Karpas-422 (cell line): ENCODE measurements around the gene ISCU. TPM values are rescaled to one million over a fixed set of nuclear protein-coding genes. Genes with fewer than 3 reads are reported as not detected.
"Not testable (repeated sequence)": the region's sequence is repeated elsewhere in the genome, so short reads cannot be mapped to it uniquely, and the experiment has no call there.

Experiments
- DNase-seq: peaks from one replicate; pipeline ENCODE4 v3.0.0-alpha.2; 2015
- H2AFZ ChIP-seq: fragments of 200-600 bp; sonication (generic); 2 replicates; pipeline ENCODE4 v1.6.1; 2014; ENCODE audit warnings: antibody characterized with exemption, low read length, mixed read lengths
- H3K27ac ChIP-seq: fragments of 200-600 bp; sonication (generic); 2 replicates; pipeline ENCODE4 v1.5.1; 2014; ENCODE audit warnings: mild to moderate bottlenecking, low read length, moderate library complexity
- H3K27me3 ChIP-seq: fragments of 200-600 bp; sonication (generic); 2 replicates; pipeline ENCODE4 v1.6.1; 2014; ENCODE audit warnings: low read length, mixed read lengths
- H3K36me3 ChIP-seq: fragments of 200-600 bp; sonication (generic); 2 replicates; pipeline ENCODE4 v1.6.1; 2014; ENCODE audit warnings: low read length, mixed read lengths; ENCODE audit not compliant: insufficient read depth
- H3K4me1 ChIP-seq: fragments of 200-600 bp; sonication (generic); 2 replicates; pipeline ENCODE4 v1.6.1; 2014; ENCODE audit warnings: mild to moderate bottlenecking, low read length, mixed read lengths
- H3K4me2 ChIP-seq: fragments of 200-600 bp; sonication (generic); 2 replicates; pipeline ENCODE4 v1.6.1; 2014; ENCODE audit warnings: low read length, low read depth, mild to moderate bottlenecking; ENCODE audit not compliant: poor library complexity, severe bottlenecking
- H3K4me3 ChIP-seq: fragments of 200-600 bp; sonication (generic); 2 replicates; pipeline ENCODE4 v1.5.1; 2014; ENCODE audit warnings: mild to moderate bottlenecking, antibody characterized with exemption, low read length, mixed read lengths
- H3K79me2 ChIP-seq: fragments of 200-600 bp; sonication (generic); 2 replicates; pipeline ENCODE4 v1.6.1; 2014; ENCODE audit warnings: mild to moderate bottlenecking, low read length, mixed read lengths
- H3K9ac ChIP-seq: fragments of 200-600 bp; sonication (generic); 2 replicates; pipeline ENCODE4 v1.6.0; 2014; ENCODE audit warnings: low read length
- H3K9me2 ChIP-seq: fragments of 200-600 bp; sonication (generic), shearing (Covaris generic); replicated peaks from 2 replicates; pipeline ENCODE4 v1.6.0; 2014; ENCODE audit warnings: mild to moderate bottlenecking, low read length, moderate library complexity; ENCODE audit not compliant: insufficient read depth
- H3K9me3 ChIP-seq: fragments of 300-700, 200-600 bp; sonication (generic); 2 replicates; pipeline ENCODE4 v1.6.1; 2014; ENCODE audit warnings: low read length, mixed read lengths
- H4K20me1 ChIP-seq: fragments of 200-600 bp; sonication (generic); 2 replicates; pipeline ENCODE4 v1.6.1; 2014; ENCODE audit warnings: mild to moderate bottlenecking, antibody characterized with exemption, low read length, low read depth; ENCODE audit not compliant: insufficient read depth
- total RNA-seq: library from RNA; depleted of rRNA; stranded (reverse); fragments of >200 nt; shearing (Covaris generic); gene quantifications from 2 replicates; pipeline ENCODE4 v1.2.3, GENCODE V29; 2014; ENCODE audit warnings: low replicate concordance

The ISCU gene
- total RNA-seq, 1 experiment from 2014 or later = 102 TPM

DNA sequence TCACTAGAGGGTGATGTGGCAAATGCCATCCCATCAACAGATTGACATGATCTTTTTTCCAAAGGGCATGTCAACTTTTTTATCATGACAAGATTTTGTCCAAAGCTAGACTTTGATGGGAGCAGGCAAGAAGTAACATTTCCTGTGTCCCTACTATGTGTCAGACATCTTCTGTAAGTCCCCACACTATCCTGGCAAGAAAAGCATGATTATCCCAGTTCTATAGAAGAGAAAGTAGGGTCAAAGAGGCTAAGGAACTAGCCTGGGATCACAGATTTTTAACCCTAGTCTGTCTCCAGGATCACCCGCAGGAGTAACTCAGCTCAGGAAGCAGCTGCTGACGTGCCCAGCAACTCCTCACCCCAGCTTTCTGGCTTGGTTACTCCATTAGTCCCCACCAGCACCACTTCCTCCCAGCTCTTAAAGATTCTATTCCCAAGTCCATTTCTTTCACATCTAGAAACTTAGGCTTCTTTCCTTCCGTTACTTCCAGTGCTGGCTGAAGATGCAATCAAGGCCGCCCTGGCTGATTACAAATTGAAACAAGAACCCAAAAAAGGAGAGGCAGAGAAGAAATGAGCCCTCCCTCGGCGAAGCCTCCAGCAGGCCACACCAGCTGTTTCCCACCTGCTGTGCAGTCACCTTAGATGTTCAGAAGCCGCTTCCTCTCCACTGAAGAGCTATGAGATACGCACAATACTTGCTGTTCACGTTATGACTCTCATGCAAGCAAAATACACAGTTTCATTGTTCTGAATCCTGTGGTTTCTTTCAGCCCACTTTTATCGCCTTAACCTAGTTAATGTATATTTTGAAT is 6.2 kb downstream of the ISCU start:
- Histone ChIP-seq H3K27ac (no peak overlapping the region), H3K4me2 (no peak overlapping the region), H3K9me3 (no peaks in the 10 kb centered on the region), H4K20me1 (no peaks in the 10 kb centered on the region), H2AFZ (no peak overlapping the region), H3K79me2 (peaks cover 9% of the 10 kb centered on the region), H3K36me3 (peaks cover 32% of the 10 kb centered on the region), H3K4me3 (no peak overlapping the region), H3K27me3 (no peaks in the 10 kb centered on the region), H3K9ac (no peak overlapping the region), H3K4me1 (peaks cover 50% of the 10 kb centered on the region), H3K9me2 (no peaks in the 10 kb centered on the region)
- DNase-seq = no peak

DNA sequence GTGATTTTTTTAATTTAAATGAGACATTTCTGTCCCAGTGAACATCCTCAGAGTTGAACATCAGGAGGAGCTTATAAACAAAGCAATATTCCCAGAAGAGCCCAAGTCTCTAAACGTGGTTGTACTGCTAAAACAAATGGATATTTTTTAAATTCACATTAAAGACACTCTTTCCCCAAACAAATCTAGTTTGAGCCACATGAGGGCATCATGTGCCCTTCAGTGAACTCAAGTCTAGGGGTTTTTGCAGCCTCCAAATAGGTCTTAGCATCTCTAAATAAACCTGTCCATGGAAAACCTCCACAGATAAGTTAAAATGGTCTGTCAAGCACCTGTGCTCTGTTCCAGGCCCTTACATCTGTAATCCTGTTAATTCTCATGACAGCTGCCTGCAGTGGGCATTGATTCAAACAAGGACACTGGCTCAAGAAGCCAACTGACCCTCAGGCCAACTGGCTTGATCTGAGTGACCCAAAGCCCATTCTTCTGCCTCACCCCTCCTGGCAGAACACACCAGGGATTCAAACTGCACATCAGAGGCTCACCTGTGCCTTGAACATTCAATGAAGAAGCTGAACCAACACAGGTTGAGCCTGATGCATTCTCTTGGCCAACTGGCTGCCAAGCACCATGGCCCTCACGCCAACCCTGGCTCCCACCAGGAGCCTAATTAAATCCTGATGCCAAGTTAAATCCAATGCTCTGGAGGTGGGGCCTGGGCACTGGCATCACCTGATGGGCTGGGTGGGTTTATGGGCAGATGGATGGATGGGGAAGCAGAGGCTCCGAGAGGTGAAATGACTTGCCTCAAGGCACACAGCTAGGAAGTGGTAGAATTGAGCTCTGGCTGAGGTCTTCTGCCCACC is 8.6 kb downstream of the ISCU start:
- H3K4me3 ChIP-seq = no peak overlapping the region
- peaks cover 26% of the 10 kb centered on the region for H3K36me3 ChIP-seq
- H4K20me1 ChIP-seq = no peaks in the 10 kb centered on the region
- no peak overlapping the region for H2AFZ ChIP-seq
- no peak overlapping the region for H3K27ac ChIP-seq
- H3K9me2 ChIP-seq = no peaks in the 10 kb centered on the region
- H3K9me3 ChIP-seq = no peaks in the 10 kb centered on the region
- H3K79me2 ChIP-seq = no peaks in the 10 kb centered on the region
- H3K4me2 ChIP-seq = no peak overlapping the region
- peak; percentile 69 for DNase-seq
- H3K4me1 ChIP-seq = peaks cover 27% of the 10 kb centered on the region
- no peaks in the 10 kb centered on the region for H3K27me3 ChIP-seq
- H3K9ac ChIP-seq = no peak overlapping the region

DNA sequence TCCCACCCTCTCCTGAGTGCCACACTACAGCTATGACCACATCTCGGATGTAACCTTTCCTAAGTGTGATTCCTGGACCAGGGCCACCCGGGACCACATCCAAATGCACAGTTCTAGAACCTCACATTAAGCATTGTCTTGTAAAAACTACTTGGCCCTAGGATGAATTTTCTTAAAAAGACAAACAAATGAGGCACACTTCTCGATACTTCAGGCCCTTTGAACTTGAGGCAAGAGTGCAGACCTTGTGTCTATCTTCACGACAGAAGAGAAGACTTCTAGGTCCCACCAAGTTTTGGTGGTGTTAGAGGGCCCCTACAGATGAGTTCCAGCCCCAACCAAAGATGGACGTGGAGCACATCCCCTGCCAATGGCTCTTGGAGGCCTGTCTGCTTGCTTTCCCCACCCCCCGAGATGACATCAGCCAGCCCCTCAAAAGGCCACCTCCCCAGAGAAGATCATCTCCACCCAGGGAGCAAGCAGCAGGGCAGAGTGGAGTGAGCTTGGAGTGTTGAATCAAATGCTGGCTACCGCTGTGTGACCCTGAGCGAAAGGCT is 9.3 kb downstream of the ISCU start:
- no peak overlapping the region for H3K4me2 ChIP-seq
- peaks cover 19% of the 10 kb centered on the region for H3K36me3 ChIP-seq
- H3K79me2 ChIP-seq = no peaks in the 10 kb centered on the region
- H3K4me3 ChIP-seq = no peak overlapping the region
- no peak overlapping the region for H3K27ac ChIP-seq
- no peaks in the 10 kb centered on the region for H3K27me3 ChIP-seq
- no peak overlapping the region for H2AFZ ChIP-seq
- no peak overlapping the region for H3K9ac ChIP-seq
- no peak for DNase-seq
- H4K20me1 ChIP-seq = no peaks in the 10 kb centered on the region
- peaks cover 23% of the 10 kb centered on the region for H3K4me1 ChIP-seq
- H3K9me3 ChIP-seq = no peaks in the 10 kb centered on the region
- H3K9me2 ChIP-seq = no peaks in the 10 kb centered on the region

DNA sequence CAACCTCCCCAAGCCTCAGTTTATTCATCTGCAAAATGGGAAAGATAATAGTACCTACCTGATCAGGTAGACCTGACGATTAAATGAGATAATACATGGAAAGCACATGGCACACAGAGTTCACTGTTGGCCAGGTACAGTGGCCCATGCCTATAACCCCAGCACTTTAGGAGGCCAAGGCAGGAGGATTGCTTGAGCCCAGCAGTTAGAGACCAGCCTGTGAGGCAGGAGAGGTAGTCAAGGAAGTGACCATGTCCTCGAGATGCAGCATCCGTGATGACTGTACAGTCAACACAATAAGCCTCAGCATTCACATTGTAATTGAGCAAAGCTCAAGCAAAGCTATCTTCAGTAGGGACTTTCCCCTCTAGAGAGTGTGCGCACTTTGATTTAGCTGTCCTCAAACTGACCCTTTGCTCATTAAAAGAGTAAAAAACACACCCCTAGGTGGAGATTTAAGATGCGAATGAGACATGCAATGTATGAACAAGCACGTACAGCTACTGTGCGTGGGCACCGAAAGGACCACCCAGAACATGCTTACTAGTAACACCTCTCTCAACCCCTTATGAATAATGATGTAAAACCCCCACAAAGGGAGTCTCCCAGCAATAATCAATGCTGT is 9.9 kb downstream of the ISCU start:
- no peaks in the 10 kb centered on the region for H3K27me3 ChIP-seq

DNA sequence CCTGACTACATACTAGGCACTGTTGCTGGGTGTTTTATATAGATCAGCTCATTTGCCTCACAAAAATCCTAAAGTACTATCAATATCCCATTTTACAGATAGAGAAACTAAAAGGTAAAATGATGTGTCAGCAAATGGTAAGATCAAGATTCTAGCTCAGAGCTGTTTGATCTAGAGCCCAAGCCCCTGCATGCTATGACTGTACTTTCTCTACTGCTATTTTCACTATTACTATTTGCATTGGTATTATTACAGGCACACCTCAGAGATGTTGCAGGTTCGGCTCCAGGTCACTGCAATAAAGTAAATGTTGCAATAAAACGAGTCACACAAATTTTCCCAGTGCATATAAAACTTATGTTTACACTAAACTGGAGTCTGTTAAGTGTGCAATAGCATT is 10.9 kb downstream of the ISCU start:
- no peaks in the 10 kb centered on the region for H3K27me3 ChIP-seq
- no peaks in the 10 kb centered on the region for H4K20me1 ChIP-seq
- DNase-seq = no peak
- H3K4me3 ChIP-seq = no peak overlapping the region
- H3K4me2 ChIP-seq = peak overlapping the region; percentile 42
- H3K9me3 ChIP-seq = no peaks in the 10 kb centered on the region
- no peaks in the 10 kb centered on the region for H3K79me2 ChIP-seq
- 0 out of 2 replicates have a peak, but pooled peaks cover 3% of the 10 kb centered on the region for H3K36me3 ChIP-seq
- no peak overlapping the region for H3K27ac ChIP-seq
- peaks cover 23% of the 10 kb centered on the region for H3K4me1 ChIP-seq
- no peak overlapping the region for H3K9ac ChIP-seq
- H3K9me2 ChIP-seq = no peaks in the 10 kb centered on the region
- H2AFZ ChIP-seq = no peak overlapping the region

More for the DNA sequence above, 9.9 kb downstream of the ISCU start:
- Histone ChIP-seq H3K4me2 (peak overlapping the region; percentile 42), H3K9me3 (no peaks in the 10 kb centered on the region), H4K20me1 (no peaks in the 10 kb centered on the region), H3K4me3 (no peak overlapping the region), H3K9me2 (no peaks in the 10 kb centered on the region), H2AFZ (no peak overlapping the region), H3K79me2 (no peaks in the 10 kb centered on the region), H3K9ac (no peak overlapping the region), H3K4me1 (peaks cover 23% of the 10 kb centered on the region), H3K27ac (no peak overlapping the region), H3K36me3 (peaks cover 13% of the 10 kb centered on the region)
- no peak for DNase-seq

DNA sequence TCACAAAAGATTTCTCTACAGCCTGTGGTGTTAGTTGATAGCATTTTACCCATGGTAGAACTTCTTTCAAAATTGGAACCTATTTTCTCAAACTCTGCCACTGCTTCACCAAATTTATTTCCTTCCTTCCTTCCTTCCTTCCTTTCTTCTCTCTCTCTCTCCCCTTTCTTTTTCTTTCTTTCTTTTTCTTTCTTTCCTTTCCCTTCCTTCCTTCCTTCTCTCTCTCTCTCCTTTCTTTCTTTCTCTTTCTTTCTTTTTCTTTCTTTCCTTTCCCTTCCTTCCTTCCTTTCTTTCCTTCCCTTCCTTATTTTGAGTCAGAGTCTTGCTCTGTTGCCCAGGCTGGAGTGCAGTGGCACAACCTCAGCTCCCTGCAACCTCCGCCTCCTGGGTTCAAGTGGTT is 11.9 kb downstream of the ISCU start:
- not testable (repeated sequence) for DNase-seq, H3K4me2 ChIP-seq

DNA sequence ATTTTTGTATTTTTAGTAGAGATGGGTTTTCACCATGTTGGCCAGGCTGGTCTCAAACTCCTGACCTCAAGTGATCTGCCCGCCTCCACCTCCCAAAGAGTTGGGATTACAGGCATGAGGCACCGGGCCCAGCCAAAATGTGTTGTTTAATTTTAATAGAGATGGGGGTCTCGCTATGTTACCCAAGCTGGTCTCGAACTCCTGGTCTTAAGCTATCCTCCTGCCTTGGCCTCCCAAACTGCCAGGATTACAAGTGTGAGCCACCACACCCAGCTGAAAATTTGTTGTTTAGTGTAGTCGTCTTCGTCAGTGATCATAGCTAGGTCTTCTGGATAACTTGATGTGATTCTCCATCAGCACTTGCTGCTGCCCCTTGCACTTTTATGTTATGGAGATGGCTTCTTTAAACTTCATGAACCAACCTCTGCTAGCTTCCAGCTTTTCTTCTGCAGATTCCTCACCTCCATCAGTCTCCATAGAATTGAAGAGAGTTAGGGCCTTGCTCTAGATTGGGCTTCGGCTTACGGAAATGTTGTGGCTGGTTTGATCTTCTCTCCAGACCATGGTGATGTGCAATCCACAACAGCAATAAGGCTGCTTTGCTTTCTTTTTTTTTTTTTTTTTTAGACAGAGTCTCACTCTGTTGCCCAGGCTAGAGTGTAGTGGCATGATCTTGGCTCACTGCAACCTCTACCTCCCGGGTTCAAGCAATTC is 13.0 kb downstream of the ISCU start:
- H3K4me2 ChIP-seq = no peak overlapping the region
- H4K20me1 ChIP-seq = no peaks in the 10 kb centered on the region
- H3K36me3 ChIP-seq = no peaks in the 10 kb centered on the region
- H3K9me3 ChIP-seq = no peaks in the 10 kb centered on the region
- no peaks in the 10 kb centered on the region for H3K9me2 ChIP-seq
- no peak for DNase-seq
- no peak overlapping the region for H3K27ac ChIP-seq
- H3K9ac ChIP-seq = no peak overlapping the region
- H3K79me2 ChIP-seq = no peaks in the 10 kb centered on the region
- H2AFZ ChIP-seq = no peak overlapping the region
- H3K27me3 ChIP-seq = no peaks in the 10 kb centered on the region
- peaks cover 15% of the 10 kb centered on the region for H3K4me1 ChIP-seq
- H3K4me3 ChIP-seq = no peak overlapping the region

More for the DNA sequence above, 11.9 kb downstream of the ISCU start:
- not testable (repeated sequence) for H3K36me3 ChIP-seq, H3K4me3 ChIP-seq, H3K9ac ChIP-seq, H3K79me2 ChIP-seq, H3K27ac ChIP-seq, H2AFZ ChIP-seq, H4K20me1 ChIP-seq, H3K27me3 ChIP-seq, H3K9me3 ChIP-seq, H3K9me2 ChIP-seq
- H3K4me1 ChIP-seq = peaks cover 23% of the 10 kb centered on the region
